NCI-H82 treated with DMSO at 0.1 percent for 48 hours (cell line): Measurements from ENCODE around the gene ZSWIM5.
"Not testable (repeated sequence)": the region's sequence is repeated elsewhere in the genome, so short reads cannot be mapped to it uniquely, and the experiment has no call there.

ENCODE experiments used
- DNase-seq: peaks from one replicate; lab custom pipeline; 2025; ENCODE audit not compliant: unreplicated experiment; lab: John Stamatoyannopoulos, UW

ZSWIM5 gene

DNA sequence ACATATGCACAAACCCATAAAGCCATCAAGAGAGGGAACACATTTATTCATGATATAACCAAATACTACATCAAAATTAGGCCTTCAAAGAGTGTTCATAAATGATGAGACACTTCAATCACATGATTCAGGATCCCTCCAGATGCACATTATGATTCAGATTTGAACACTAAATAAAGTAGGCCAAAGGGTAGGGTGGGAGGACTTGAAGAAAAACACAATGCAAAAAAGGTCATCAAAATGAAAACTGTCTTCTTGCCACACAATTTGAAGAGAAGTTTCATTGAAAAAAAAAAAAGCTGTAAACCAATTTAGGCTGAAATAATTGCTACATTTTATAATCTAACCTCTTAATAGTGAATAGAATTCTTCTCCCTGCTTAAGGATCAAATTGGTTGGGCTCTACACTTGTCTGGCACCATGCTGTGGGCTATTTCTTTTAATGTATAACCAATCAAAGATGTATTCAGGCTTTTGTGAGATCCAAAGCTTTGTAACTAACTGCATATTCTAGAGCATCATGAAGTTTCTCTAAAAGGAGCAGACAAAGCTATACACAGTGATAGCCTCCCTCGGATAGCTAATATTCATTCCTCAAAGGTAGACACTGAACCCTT, 58.1 kb downstream of the ZSWIM5 start:
- DNase-seq, result no peak

GRCh38 chr1:45146833-45147232, 59.6 kb downstream of the ZSWIM5 start:
- no peak for DNase-seq

DNA sequence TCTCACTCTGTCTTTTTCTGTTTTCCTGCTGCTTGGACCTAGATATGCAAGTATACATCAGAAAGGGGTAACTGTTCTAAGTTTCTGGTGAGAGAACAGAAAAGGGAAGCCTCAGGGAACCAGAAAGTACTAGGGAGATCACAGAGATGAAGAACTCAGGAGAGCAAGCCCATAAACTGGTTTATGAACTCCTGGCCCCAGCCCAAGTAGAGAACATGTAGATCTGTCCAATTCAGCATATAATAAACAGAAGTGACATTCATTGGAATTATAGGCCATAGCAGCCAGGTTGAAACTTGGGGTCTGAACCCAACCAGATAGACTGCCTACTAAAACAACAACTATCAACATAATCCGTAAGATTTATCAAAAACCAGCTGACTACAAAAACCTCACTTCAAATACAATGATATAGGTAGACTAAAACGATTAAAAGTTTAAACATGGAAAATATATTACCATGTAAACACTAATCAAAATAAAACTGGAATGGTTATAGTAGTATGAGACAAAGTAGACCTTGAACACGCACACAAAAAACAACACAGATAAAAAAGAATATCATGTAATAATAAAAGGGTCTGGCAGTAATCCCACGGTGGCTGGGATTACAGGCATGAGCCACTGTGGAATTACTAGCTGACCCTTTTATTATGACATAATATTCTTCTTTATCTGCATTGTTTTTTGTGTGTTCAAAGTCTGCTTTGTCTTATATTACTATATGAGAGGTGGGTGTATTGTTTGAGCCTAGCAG, 65.0 kb downstream of the ZSWIM5 start:
- no peak for DNase-seq

- no peak for DNase-seq
Observed at GRCh38 chr1:45136984-45137383, 69.4 kb downstream of the ZSWIM5 start.

DNA sequence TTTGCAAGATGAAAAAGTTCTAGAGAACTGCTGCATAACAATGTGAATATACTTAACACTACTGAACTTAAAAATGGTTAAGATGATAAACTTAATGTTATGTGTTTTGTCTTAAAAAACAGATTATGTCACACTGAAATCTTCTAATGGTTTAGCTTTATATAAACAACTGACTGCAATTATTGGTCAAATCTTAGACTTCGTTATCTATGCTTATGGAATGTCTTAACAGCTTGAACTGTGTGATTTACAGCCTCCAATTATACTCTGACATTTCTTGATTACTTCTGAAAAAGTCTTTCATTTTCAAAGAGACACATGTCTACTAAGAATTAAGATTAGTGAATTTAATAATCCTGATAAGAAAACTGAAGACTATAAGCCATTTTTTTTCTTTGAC, 71.1 kb downstream of the ZSWIM5 start:
- DNase-seq, result no peak

- no peak for DNase-seq
Observed at GRCh38 chr1:45134461-45134873, 71.9 kb downstream of the ZSWIM5 start.

DNA sequence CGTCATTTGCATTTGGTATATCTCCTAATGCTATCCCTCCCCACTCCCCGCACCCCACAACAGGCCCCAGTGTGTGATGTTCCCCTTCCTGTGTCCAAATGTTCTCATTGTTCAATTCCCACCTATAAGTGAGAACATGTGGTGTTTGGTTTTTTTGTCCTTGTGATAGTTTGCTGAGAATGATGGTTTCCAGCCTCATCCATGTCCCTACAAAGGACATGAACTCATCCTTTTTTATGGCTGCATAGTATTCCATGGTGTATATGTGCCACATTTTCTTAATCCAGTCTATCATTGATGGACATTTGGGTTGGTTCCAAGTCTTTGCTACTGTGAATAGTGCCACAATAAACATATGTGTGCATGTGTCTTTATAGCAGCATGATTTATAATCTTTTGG, 73.7 kb downstream of the ZSWIM5 start:
- DNase-seq, result not testable (repeated sequence)

GRCh38 chr1:45123358-45123757, 83.0 kb downstream of the ZSWIM5 start:
- DNase-seq, result no peak

- no peak for DNase-seq
Observed at GRCh38 chr1:45122724-45123123, 83.7 kb downstream of the ZSWIM5 start.

GRCh38 chr1:45117766-45118165, 88.6 kb downstream of the ZSWIM5 start:
- no peak for DNase-seq

DNA sequence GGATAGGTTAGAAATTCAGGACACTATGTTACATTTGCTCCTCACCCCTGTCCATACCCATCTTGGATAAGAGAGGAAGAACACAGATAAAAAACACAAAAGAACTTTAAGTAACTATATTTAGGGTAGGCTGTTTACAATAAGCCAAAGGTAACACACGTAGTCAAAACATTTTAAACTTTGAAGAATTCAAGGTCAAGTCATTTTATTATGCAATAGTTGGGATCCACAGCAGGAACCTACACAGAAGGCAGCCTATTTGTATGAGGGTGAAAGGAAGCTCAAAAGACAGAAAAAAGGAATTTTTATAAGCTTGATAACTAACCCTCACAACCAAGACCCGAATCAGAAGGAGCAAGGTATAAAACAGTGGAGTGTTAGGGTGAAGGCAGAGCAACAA, 89.6 kb downstream of the ZSWIM5 start:
- DNase-seq, result no peak

GRCh38 chr1:45116340-45116739, 90.1 kb downstream of the ZSWIM5 start:
- DNase-seq, result no peak

- DNase-seq, result not testable (repeated sequence)
Observed at GRCh38 chr1:45115198-45115597, 91.2 kb downstream of the ZSWIM5 start.

DNA sequence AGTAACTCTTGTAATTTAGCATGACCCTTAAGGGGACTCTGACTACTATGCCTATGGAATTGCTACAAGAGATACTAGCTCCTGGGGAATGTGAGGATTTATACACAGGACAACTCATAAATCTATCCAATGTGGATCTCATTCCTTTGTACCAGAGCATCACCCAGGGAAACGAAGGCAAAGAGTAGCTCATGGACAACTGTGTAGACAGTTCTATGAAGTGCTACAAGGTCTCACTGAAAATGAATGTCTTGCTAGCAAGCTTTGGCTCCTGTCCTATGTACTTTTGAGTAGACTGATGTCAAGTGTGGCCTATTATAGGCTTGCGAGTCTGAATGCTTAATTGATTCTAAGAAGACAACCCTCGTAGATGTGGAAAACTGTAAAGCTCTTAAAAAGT, 93.7 kb downstream of the ZSWIM5 start:
- DNase-seq, result no peak

GRCh38 chr1:45111239-45111638, 95.2 kb downstream of the ZSWIM5 start:
- DNase-seq, result no peak

DNA sequence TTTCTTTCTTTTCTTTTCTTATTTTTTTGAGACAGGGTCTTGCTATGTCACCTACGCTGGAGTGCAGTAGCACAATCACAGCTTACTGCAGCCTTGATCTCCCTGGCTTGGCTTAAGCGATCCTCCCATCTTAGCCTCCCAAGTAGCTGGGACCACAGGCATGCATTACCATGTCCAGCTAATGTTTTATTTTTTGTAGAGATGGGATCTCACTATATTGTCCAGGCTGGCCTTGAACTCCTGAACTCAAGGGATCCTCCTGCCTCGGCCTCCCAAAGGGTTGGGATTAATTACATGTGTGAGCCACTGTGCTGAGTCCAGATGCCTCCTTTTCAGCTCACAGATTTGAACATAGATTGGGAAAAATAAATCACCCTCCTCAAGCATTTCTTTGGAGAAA, 98.6 kb downstream of the ZSWIM5 start:
- no peak for DNase-seq

DNA sequence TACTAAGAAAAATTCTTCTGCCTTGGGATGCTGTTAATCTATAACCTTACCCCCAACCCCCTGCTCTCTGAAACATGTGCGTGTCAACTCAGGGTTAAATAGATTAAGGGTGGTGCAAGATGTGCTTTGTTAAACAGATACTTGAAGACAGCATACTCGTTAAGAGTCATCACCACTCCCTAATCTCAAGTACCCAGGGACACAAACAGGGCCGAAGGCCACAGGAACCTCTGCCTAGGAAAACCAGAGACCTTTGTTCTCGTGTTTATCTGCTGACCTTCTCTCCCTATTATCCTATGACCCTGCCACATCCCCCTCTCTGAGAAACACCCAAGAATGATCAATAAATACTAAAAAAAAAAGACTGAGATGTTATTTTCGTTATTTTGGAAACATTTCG, 99.5 kb downstream of the ZSWIM5 start:
- not testable (repeated sequence) for DNase-seq

GRCh38 chr1:45106156-45106545, 100.3 kb downstream of the ZSWIM5 start:
- DNase-seq, result not testable (repeated sequence)

DNA sequence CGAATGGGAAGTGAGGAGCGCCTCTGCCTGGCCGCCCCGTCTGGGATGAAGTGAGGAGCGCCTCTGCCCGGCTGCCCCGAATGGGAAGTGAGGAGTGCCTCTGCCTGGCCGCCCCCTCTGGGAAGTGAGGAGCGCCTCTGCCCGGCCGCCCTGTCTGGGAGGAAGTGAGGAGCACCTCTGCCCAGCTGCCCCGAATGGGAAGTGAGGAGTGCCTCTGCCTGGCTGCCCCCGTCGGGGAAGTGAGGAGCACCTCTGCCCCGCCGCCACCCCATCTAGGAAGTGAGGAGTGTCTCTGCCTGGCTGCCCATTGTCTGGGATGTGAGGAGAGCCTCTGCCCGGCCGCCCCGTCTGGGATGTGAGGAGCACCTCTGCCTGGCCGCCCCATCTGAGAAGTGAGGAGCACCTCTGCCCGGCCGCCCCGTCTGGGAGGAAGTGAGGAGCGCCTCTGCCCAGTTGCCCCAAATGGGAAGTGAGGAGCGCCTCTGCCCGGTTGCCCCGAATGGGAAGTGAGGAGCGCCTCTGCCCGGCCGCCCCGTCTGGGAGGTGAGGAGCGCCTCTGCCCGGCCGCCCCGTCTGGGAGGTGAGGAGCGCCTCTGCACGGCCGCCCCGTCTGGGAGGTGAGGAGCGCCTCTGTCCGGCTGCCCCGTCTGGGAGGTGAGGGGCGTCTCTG, 100.8 kb downstream of the ZSWIM5 start:
- DNase-seq, result not testable (repeated sequence)

- no peak for DNase-seq
Observed at GRCh38 chr1:45103534-45103933, 102.9 kb downstream of the ZSWIM5 start.

DNA sequence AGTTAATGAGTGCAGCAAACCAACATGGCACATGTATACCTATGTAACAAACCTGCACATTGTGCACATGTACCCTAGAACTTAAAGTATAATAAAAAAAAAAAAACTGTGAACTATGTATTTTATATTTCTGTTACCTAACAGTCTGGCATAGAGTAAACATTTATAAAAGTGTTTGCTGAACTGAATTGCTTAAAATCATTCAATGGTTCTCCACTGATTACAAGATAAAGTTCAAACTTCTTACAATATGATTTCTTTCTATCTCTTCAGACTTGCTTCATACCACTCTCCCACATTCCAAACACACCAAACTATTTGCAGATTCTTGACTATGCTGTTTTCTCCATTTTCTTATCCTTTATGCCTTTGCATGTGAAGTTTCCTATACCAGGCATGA, 104.5 kb downstream of the ZSWIM5 start:
- DNase-seq, result no peak

DNA sequence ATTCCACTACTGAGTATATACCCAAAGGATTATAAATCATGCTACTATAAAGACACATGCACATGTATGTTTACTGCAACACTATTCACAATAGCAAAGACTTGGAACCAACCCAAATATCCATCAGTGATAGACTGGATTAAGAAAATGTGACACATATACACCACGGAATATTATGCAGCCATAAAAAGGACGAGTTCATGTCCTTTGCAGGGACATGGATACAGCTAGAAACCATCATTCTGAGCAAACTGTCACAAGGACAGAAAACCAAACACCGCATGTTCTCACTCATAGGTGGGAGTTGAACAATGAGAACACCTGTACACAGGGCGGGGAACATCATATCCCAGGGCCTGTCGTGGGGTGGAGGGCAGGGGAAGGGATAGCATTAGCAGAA, 104.9 kb downstream of the ZSWIM5 start:
- not testable (repeated sequence) for DNase-seq
